Measurements from ENCODE around the gene GOLGA6C.
"Not testable (repeated sequence)": the region's sequence is repeated elsewhere in the genome, so short reads cannot be mapped to it uniquely, and the experiment has no call there.

- TF ChIP-seq, protein P1, sequence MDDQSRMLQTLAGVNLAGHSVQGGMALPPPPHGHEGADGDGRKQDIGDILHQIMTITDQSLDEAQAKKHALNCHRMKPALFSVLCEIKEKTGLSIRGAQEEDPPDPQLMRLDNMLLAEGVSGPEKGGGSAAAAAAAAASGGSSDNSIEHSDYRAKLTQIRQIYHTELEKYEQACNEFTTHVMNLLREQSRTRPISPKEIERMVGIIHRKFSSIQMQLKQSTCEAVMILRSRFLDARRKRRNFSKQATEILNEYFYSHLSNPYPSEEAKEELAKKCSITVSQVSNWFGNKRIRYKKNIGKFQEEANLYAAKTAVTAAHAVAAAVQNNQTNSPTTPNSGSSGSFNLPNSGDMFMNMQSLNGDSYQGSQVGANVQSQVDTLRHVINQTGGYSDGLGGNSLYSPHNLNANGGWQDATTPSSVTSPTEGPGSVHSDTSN (IDR thresholded peaks at IDR 0.05; ENCODE audit: insufficient replicate concordance, low read depth, low read length) = not testable (repeated sequence)
- TF ChIP-seq, protein P2, sequence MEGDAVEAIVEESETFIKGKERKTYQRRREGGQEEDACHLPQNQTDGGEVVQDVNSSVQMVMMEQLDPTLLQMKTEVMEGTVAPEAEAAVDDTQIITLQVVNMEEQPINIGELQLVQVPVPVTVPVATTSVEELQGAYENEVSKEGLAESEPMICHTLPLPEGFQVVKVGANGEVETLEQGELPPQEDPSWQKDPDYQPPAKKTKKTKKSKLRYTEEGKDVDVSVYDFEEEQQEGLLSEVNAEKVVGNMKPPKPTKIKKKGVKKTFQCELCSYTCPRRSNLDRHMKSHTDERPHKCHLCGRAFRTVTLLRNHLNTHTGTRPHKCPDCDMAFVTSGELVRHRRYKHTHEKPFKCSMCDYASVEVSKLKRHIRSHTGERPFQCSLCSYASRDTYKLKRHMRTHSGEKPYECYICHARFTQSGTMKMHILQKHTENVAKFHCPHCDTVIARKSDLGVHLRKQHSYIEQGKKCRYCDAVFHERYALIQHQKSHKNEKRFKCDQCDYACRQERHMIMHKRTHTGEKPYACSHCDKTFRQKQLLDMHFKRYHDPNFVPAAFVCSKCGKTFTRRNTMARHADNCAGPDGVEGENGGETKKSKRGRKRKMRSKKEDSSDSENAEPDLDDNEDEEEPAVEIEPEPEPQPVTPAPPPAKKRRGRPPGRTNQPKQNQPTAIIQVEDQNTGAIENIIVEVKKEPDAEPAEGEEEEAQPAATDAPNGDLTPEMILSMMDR (IDR thresholded peaks at IDR 0.05 in 2 of 3, conservative IDR thresholded peaks at IDR 0.05 in 1 of 3; ENCODE audit: control insufficient read depth in 2 of 3, extremely low read depth in 1 of 3, insufficient read depth in 1 of 3, low read depth in 3 of 3, low read length in 3 of 3) = not testable (repeated sequence)
Measured at GRCh38 chr15:75252285-75252684, 5.8 kb upstream of the GOLGA6C start.
